Loucy (cell line): ENCODE measurements around the gene KDM4B.

Experiments used
- H2AFZ ChIP-seq: fragments of 200-600 bp; sonication (generic); 2 replicates; pipeline ENCODE4 v1.6.0; 2016; ENCODE audit warnings: antibody characterized with exemption, mild to moderate bottlenecking, low read length, moderate library complexity
- H3F3A ChIP-seq: fragments of 200-600 bp; 2 replicates; pipeline ENCODE4 v1.6.0; 2016; ENCODE audit warnings: antibody characterized with exemption, low read depth, mild to moderate bottlenecking
- H3K27me3 ChIP-seq: fragments of 200-600 bp; sonication (generic); 2 replicates; pipeline ENCODE4 v1.6.1; 2014; ENCODE audit warnings: low read length, mild to moderate bottlenecking; ENCODE audit not compliant: insufficient read depth, poor library complexity, severe bottlenecking
- H3K36me3 ChIP-seq: fragments of 200-600 bp; sonication (generic); 2 replicates; pipeline ENCODE4 v1.6.1; 2016; ENCODE audit warnings: low read length; ENCODE audit not compliant: insufficient read depth
- H3K4me1 ChIP-seq: fragments of 200-600 bp; sonication (generic); 2 replicates; pipeline ENCODE4 v1.5.1; 2014; ENCODE audit warnings: low read length, mild to moderate bottlenecking; ENCODE audit not compliant: insufficient read depth, poor library complexity, severe bottlenecking
- H3K4me2 ChIP-seq: fragments of 200-600 bp; sonication (generic); 2 replicates; pipeline ENCODE4 v1.6.0; 2014; ENCODE audit warnings: antibody characterized with exemption, low read length, low read depth, mild to moderate bottlenecking; ENCODE audit not compliant: poor library complexity, severe bottlenecking
- H3K4me3 ChIP-seq: fragments of 200-600 bp; sonication (generic); 2 replicates; pipeline ENCODE4 v1.5.1; 2014; ENCODE audit warnings: low read length, mild to moderate bottlenecking, mixed read lengths; ENCODE audit not compliant: poor library complexity, severe bottlenecking
- H3K79me2 ChIP-seq: fragments of 200-600 bp; sonication (generic); 2 replicates; pipeline ENCODE4 v1.6.1; 2014; ENCODE audit warnings: low read length; ENCODE audit not compliant: insufficient read depth
- H3K9ac ChIP-seq: fragments of 200-600 bp; sonication (generic); 2 replicates; pipeline ENCODE4 v1.6.0; 2014; ENCODE audit warnings: mild to moderate bottlenecking, low read depth, low read length, moderate library complexity; ENCODE audit not compliant: poor library complexity, severe bottlenecking
- H3K9me2 ChIP-seq: fragments of 200-600 bp; sonication (generic); replicated peaks from 2 replicates; pipeline ENCODE4 v1.6.1; 2016; ENCODE audit warnings: low read depth, low read length, mixed read lengths
- H3K9me3 ChIP-seq: fragments of 200-600 bp; sonication (generic); 2 replicates; pipeline ENCODE4 v1.6.1; 2014; ENCODE audit warnings: mild to moderate bottlenecking, antibody characterized with exemption, low read length, low read depth; ENCODE audit not compliant: insufficient read depth
- H4K20me1 ChIP-seq: fragments of 200-600 bp; sonication (generic); 2 replicates; pipeline ENCODE4 v1.6.0; 2014; ENCODE audit warnings: antibody characterized with exemption, low read length, mild to moderate bottlenecking; ENCODE audit not compliant: insufficient read depth, poor library complexity, severe bottlenecking
- CTCF ChIP-seq: fragments of 200-600 bp; sonication (generic); conservative IDR thresholded peaks from 2 replicates; pipeline ENCODE4 v1.5.1; 2014; ENCODE audit warnings: mild to moderate bottlenecking, antibody characterized with exemption, low read length
- EZH2phosphoT487 ChIP-seq: fragments of 200-600 bp; IDR thresholded peaks from 2 replicates; pipeline ENCODE4 v1.6.1; 2018; ENCODE audit warnings: antibody characterized with exemption, mild to moderate bottlenecking, moderate library complexity, borderline replicate concordance

KDM4B gene

DNA sequence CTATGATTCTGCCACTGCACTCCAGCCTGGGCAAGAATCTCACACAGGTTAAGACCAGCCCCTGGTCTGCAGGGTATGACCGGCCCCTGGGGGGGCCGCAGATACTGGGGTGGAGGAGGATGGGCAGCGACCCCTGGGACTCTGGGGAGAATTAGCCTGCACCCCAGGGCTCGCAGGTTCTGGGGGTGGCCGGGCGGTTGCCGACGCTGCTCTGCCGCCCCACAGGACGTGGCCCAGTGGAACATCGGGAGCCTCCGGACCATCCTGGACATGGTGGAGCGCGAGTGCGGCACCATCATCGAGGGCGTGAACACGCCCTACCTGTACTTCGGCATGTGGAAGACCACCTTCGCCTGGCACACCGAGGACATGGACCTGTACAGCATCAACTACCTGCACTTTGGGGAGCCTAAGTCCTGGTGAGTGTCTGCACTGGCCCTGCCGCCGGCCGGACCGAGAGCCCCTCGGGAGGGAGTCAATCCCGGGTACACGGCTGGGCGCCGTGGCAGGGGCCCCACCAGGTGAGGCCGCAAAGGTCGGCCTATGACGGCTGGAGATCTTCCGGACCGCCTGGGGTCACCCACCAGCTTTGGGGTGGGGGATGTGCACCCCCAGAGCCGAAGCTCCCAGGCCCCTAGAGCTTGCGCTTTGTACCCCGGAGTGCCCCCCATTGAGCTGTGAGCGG is 78.5 kb downstream of the KDM4B start:
- Histone ChIP-seq H3K79me2 (peaks cover 11% of the 10 kb centered on the region; the same call in 1 of the 2 replicates), H3K4me1 (no peaks in the 10 kb centered on the region), H3K36me3 (peaks cover 61% of the 10 kb centered on the region; the same call in 1 of the 2 replicates), H3K9ac (no peak overlapping the region), H2AFZ (no peak overlapping the region), H3K4me3 (no peak overlapping the region), H3F3A (no peaks in the 10 kb centered on the region), H3K27me3 (no peaks in the 10 kb centered on the region), H4K20me1 (peaks cover 16% of the 10 kb centered on the region), H3K9me2 (no peaks in the 10 kb centered on the region), H3K4me2 (no peak overlapping the region), H3K9me3 (no peaks in the 10 kb centered on the region)
- TF ChIP-seq CTCF = no peak
- no peak for TF ChIP-seq EZH2phosphoT487

DNA sequence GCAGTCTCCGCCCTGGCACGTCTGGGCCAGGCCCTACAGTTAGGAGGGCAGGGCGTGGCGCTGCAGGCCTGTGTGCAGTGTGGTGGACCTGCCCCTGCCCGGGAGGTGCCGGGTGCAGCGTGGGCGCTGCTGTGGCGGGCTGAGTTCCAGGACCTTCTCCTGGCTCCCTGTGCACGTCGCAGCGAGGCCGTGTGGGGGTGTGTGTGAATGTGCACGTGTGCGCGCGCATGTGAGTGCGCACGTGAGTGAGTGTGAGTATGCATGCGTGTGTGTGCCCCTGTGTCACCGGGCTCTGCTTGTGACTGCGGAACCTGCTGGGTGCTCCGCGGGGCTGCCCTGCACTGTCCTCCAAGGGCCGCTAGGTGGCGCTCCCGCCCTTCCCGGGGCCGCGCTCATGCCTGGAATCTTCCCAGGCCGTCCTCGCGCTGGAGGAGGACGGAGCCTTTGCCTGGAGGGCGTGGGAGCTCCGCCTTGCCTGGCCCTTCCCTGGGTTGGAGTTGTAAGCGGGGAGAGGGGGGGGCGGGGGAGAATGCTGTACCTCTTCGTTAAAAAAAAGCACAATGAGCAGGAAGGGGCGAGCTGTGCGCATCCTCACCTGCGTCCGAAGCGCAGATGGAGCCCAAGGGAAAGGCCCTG is 79.3 kb downstream of the KDM4B start:
- Histone ChIP-seq H4K20me1 (peaks cover 16% of the 10 kb centered on the region), H3K4me3 (no peak overlapping the region), H3K9ac (no peak overlapping the region), H3K9me3 (no peaks in the 10 kb centered on the region), H2AFZ (no peak overlapping the region), H3K36me3 (peaks cover 61% of the 10 kb centered on the region; the same call in 1 of the 2 replicates), H3K9me2 (no peaks in the 10 kb centered on the region), H3K4me2 (no peak overlapping the region), H3K4me1 (no peaks in the 10 kb centered on the region), H3K79me2 (peaks cover 11% of the 10 kb centered on the region; the same call in 1 of the 2 replicates), H3K27me3 (no peaks in the 10 kb centered on the region), H3F3A (no peaks in the 10 kb centered on the region)
- TF ChIP-seq EZH2phosphoT487 (no peak), CTCF (peak; percentile 87)

DNA sequence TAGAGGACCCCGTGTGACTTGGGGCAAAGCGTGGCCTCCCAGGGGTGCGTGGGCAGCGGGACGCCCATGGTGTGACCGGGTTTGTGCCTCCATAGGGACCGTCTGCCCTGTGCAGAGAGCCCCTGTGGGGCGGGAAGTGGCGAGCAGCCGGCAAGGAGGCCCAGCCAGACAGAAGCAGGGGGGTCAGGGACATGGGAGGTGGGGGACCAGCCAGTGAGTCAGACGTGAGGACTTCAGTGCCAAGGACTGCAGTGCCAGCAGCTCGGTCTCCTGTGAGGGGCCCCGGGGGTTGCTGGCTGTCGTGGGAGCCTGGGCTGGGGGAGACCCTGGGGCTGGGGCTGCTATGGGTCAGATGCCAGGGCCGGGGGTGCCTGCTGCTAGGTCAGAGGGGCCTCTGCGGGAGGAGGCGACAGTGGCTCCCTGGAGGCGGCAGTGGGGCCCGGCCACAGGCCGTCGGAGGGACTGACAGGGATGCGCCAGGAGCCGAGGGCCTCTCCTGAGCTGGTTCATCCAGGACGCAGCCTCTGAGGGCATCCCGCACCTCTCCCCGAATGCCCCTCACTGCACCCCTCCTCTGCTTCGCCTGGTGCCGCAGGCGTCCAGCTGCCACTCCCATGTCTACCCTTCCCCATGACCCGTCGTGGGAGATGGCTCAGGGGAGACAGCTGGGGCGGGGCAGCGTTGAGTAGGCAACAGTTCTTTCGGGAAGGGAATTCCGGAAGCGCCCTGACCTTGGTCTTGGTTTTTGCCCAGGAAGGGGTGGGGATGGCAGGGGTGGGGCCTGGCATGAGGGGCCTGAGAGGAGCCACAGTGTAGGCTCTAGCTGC is 80.0 kb downstream of the KDM4B start:
- no peaks in the 10 kb centered on the region for H3K4me1 ChIP-seq

More for the DNA sequence above, 80.0 kb downstream of the KDM4B start:
- Histone ChIP-seq H4K20me1 (peaks cover 16% of the 10 kb centered on the region), H2AFZ (no peak overlapping the region), H3K9me3 (no peaks in the 10 kb centered on the region), H3K27me3 (no peaks in the 10 kb centered on the region), H3K79me2 (peaks cover 11% of the 10 kb centered on the region; the same call in 1 of the 2 replicates), H3K4me2 (no peak overlapping the region), H3F3A (no peaks in the 10 kb centered on the region), H3K36me3 (peaks cover 62% of the 10 kb centered on the region; the same call in 1 of the 2 replicates), H3K9me2 (no peaks in the 10 kb centered on the region), H3K9ac (no peak overlapping the region), H3K4me3 (no peak overlapping the region)
- no peak for TF ChIP-seq CTCF
- no peak for TF ChIP-seq EZH2phosphoT487
